ENCODE data around the gene OGFOD3. TPM values are rescaled to one million over a fixed set of nuclear protein-coding genes. Genes with fewer than 3 reads are reported as not detected.

Gene OGFOD3
- total and polyA plus RNA-seq, 9 of the 15 experiments (the other 6 are each of a cell fraction or from before 2014, with no cell fraction given), result 0.69 to 44.7 (median 18.9) TPM

- H3K4me1 ChIP-seq (replicated peaks in 1 of 2; ENCODE audit: control insufficient read depth in 2 of 2, insufficient read depth in 2 of 2, low read length in 2 of 2), result peaks cover 8 to 32% of the 10 kb centered on the region in 2 experiments
- ChIA-PET CTCF (ENCODE audit: low intra/inter-chr PET ratio) (interaction anchor here (0.7 kb wide), 1 partner anchor 461 kb away, joined by 4 read pairs; no protein-coding TSS in a partner anchor), POLR2A (interaction anchor here (1.6 to 1.8 kb wide), 2 partner anchors 10 to 16 kb away, joined by 3 to 5 read pairs; no protein-coding TSS in a partner anchor)
- intact Hi-C loops (cut with micrococcal nuclease), result loop anchor here (2.0 to 10.0 kb wide), 2 partner anchors 139 to 177 kb away; no protein-coding TSS in a partner anchor
- no peaks in the 10 kb centered on the region for H3K9me3 ChIP-seq (replicated peaks; ENCODE audit: control insufficient read depth, insufficient read depth, low read depth, low read length)
- H3K9ac ChIP-seq (ENCODE audit: insufficient read depth in 1 of 2, low read depth in 2 of 2, low read length in 2 of 2), result no peak overlapping the region
- WGBS (ENCODE audit: insufficient coverage, low coverage, missing lambda C conversion rate), result 93% methylated on average over 8 of the region's 9 CpGs
- ATAC-seq (no peak), FAIRE-seq (no peak), DNase-seq (ENCODE audit: extremely low read depth in 1 of 4, low spot score in 3 of 4) (no peak)
- H3K79me2 ChIP-seq (ENCODE audit: control insufficient read depth, insufficient read depth, low read length), result peaks cover 28% of the 10 kb centered on the region
- H3K4me2 ChIP-seq (ENCODE audit: insufficient read depth, low read length), result no peak overlapping the region
- in situ Hi-C loops (cut with MboI), result no loop called here
- peaks cover 17% of the 10 kb centered on the region; the same call in 2 of the 3 replicates for H3K36me3 ChIP-seq (ENCODE audit: control insufficient read depth, insufficient read depth, low read length)
- H3K27me3 ChIP-seq (ENCODE audit: control insufficient read depth in 2 of 2, insufficient read depth in 2 of 2, low read length in 2 of 2), result no peaks in the 10 kb centered on the region
- H2AFZ ChIP-seq (ENCODE audit: low read depth, low read length), result no peak overlapping the region
- no peaks in the 10 kb centered on the region for H3K9me1 ChIP-seq (ENCODE audit: control insufficient read depth, insufficient read depth, low read length)
- H3K4me3 ChIP-seq, result no peak overlapping the region
- peaks cover 15% of the 10 kb centered on the region for H4K20me1 ChIP-seq (replicated peaks; ENCODE audit: control insufficient read depth, insufficient read depth, low read length)
- no TSS peak for BruUV-seq (replicated peaks)
- no peak overlapping the region for H3K27ac ChIP-seq (ENCODE audit: extremely low read depth, low read depth, low read length)
- TF ChIP-seq FOXM1 (IDR thresholded peaks at IDR 0.05; ENCODE audit: low read depth) (no peak), FOXM1 (CRISPR knock-in tag; IDR thresholded peaks at IDR 0.05; ENCODE audit: low read depth) (no peak), ZNF354B (CRISPR knock-in tag; IDR thresholded peaks at IDR 0.05) (no peak), STAG1 (CRISPR knock-in tag; IDR thresholded peaks at IDR 0.05; ENCODE audit: borderline replicate concordance) (no peak), CBFB (CRISPR knock-in tag; IDR thresholded peaks at IDR 0.05) (no peak), ZNF699 (CRISPR knock-in tag; IDR thresholded peaks at IDR 0.05; ENCODE audit: insufficient replicate concordance) (no peak), ARID2 (IDR thresholded peaks at IDR 0.05) (no peak), NBN (IDR thresholded peaks at IDR 0.05; ENCODE audit: low read depth) (no peak), CHAMP1 (IDR thresholded peaks at IDR 0.05) (no peak), ZBTB40 (IDR thresholded peaks at IDR 0.05) (no peak), ZBTB40 (CRISPR knock-in tag; IDR thresholded peaks at IDR 0.05) (no peak), ZNF445 (CRISPR knock-in tag; IDR thresholded peaks at IDR 0.05; ENCODE audit: low read depth) (no peak), HDAC6 (IDR thresholded peaks at IDR 0.05; ENCODE audit: low read depth, low read length) (no peak)
Observed at GRCh38 chr17:82415786-82416185, 2.6 kb downstream of the OGFOD3 start.
